Pancreas (tissue), 10 donors: ENCODE results near the gene SNTG2. TPM values are rescaled to one million over a fixed set of nuclear protein-coding genes. Genes with fewer than 3 reads are reported as not detected.

Source experiments
- ATAC-seq, 4 donors: fragments of 200-7000 bp; cut with Tn5 transposase; one replicate each; pipeline versions ENCODE4 v1.8.0 to v1.9.1; 2020; ENCODE audit warnings: mild to moderate bottlenecking in 4 of 4, moderate library complexity in 4 of 4
- DNase-seq, 6 donors: peaks; one replicate each; pipeline ENCODE4 v3.0.0-alpha.2; 2020
- FAIRE-seq: peaks from 2 replicates; lab custom pipeline; 2012; peaks lifted over from hg19 to GRCh38; lab: Jason Lieb, UNC
- H3K27ac ChIP-seq, 4 donors: fragments of 200-600 bp; sonication (generic); 1 replicate in 3 of 4; 2 replicates in 1 of 4; pipeline versions ENCODE4 v1.5.0 to v1.8.0; 2020
- H3K27me3 ChIP-seq, 4 donors: fragments of 200-600 bp; one replicate each; pipeline ENCODE4 v1.8.0; 2021
- H3K36me3 ChIP-seq, 3 donors: fragments of 200-600 bp; sonication (generic) in 1 of 3; one replicate each; pipeline versions ENCODE4 v1.5.0 to v1.8.0; 2020 to 2021
- H3K4me1 ChIP-seq, 3 donors: fragments of 200-600 bp; one replicate each; pipeline ENCODE4 v1.8.0; 2021
- H3K4me3 ChIP-seq, 4 donors: fragments of 200-600 bp; sonication (generic) in 2 of 4; one replicate each; pipeline versions ENCODE4 v1.5.0 to v1.8.0; 2020 to 2021
- H3K9me3 ChIP-seq, 4 donors: fragments of 200-600 bp; one replicate each; pipeline ENCODE4 v1.8.0; 2021
- CTCF ChIP-seq, 4 donors: fragments of 200-600 bp; sonication (generic) in 3 of 4; IDR thresholded peaks; one replicate each; pipeline versions ENCODE4 v1.5.0 to v1.8.0; 2021; ENCODE audit warnings: antibody characterized with exemption in 4 of 4
- WGBS, 2 donors: extraction: QIAGEN DNeasy Blood & Tissue Kit; methylation state at CpG; one replicate each; pipeline ENCODE4 v1.1.7; 2013; 5-methylcytosine and 5-hydroxymethylcytosine counted together
- intact Hi-C, 3 donors: fragments of 100-400 bp; cut with DNase I; formaldehyde crosslinking; loops; one replicate each; pipeline versions ENCODE4 v1.11.1 to v1.14.2; 2022
- polyA plus RNA-seq, 2 donors: library from polyadenylated mRNA; stranded (reverse); fragments of 200-250 nt; gene quantifications; one replicate each; pipeline ENCODE4 v1.2.3, GENCODE V29; 2013
- total RNA-seq, 6 donors: library from RNA; stranded (reverse); fragmentation: NEBNext Ultra II Directional in 4 of 6; extraction: Animal tissue kit (Norgen Biotek cat#: 25700) in 4 of 6; gene quantifications; one replicate each; pipeline versions ENCODE4 v1.2.1 to v1.2.4, GENCODE V29; 2021 to 2023
- donor health status: healthy with polysubstance abuse.
- donor health status: DM: no; HTN: no; CAD: no; lungs with moderate emphysema.
- donor health status: DM: no; HTN: no; CAD: no.
- donor health status: control.
- donor health status: control.
- donor health status: Bipolar disorder and iron deficiency.
- donor health status: DM: yes; HTN: yes; CAD: no.
- donor health status: DM: no; HTN: no; CAD: no.
- donor health status: DM: no; HTN: no; CAD: no.
- donor health status: DM: yes; HTN: yes; CAD: no.

Gene SNTG2
- total and polyA plus RNA-seq, 8 donors, result 1.4 to 19.2 (median 4.6) TPM

GRCh38 chr2:1020206-1020605, 69.6 kb downstream of the SNTG2 start:
- ATAC-seq (no peak), DNase-seq (no peak), FAIRE-seq (no peak)
- Histone ChIP-seq H3K9me3 (no peaks in the 10 kb centered on the region), H3K27ac (no peak overlapping the region), H3K4me3 (no peak overlapping the region), H3K36me3 (no peaks in the 10 kb centered on the region), H3K27me3 (no peaks in the 10 kb centered on the region), H3K4me1 (no peaks in the 10 kb centered on the region)
- intact Hi-C loops, result no loop called here
- 64 to 73% methylated on average over 3 of the region's 3 CpGs for WGBS, 2 donors
- TF ChIP-seq CTCF (IDR thresholded peaks at IDR 0.05), result no peak

GRCh38 chr2:1022178-1022577, 71.5 kb downstream of the SNTG2 start:
- no peak for DNase-seq
- intact Hi-C loops, result no loop called here
- WGBS, 2 donors, result 86 to 90% methylated on average over 17 of the region's 17 CpGs

GRCh38 chr2:1024981-1025380, 74.3 kb downstream of the SNTG2 start:
- ATAC-seq (no peak), FAIRE-seq (no peak), DNase-seq (no peak)
- WGBS, 2 donors, result 50 to 54% methylated on average over 4 of the region's 4 CpGs
- no peaks in the 10 kb centered on the region for H3K27me3 ChIP-seq
- no peaks in the 10 kb centered on the region for H3K9me3 ChIP-seq
- H3K4me1 ChIP-seq, result no peaks in the 10 kb centered on the region
- no peak overlapping the region for H3K4me3 ChIP-seq
- intact Hi-C loops, result no loop called here
- no peak overlapping the region for H3K27ac ChIP-seq
- H3K36me3 ChIP-seq, result no peaks in the 10 kb centered on the region
- no peak for TF ChIP-seq CTCF (IDR thresholded peaks at IDR 0.05)

More at GRCh38 chr2:1022178-1022577, 71.5 kb downstream of the SNTG2 start:
- ATAC-seq (no peak), FAIRE-seq (no peak)
- Histone ChIP-seq H3K27ac (no peak overlapping the region), H3K9me3 (no peaks in the 10 kb centered on the region), H3K4me1 (no peaks in the 10 kb centered on the region), H3K4me3 (no peak overlapping the region), H3K36me3 (no peaks in the 10 kb centered on the region), H3K27me3 (no peaks in the 10 kb centered on the region)
- TF ChIP-seq CTCF (IDR thresholded peaks at IDR 0.05), result no peak

GRCh38 chr2:1026141-1026540, 75.5 kb downstream of the SNTG2 start:
- DNase-seq (no peak), ATAC-seq (no peak), FAIRE-seq (no peak)
- Histone ChIP-seq H3K27me3 (no peaks in the 10 kb centered on the region), H3K27ac (no peak overlapping the region), H3K4me1 (no peaks in the 10 kb centered on the region), H3K36me3 (no peaks in the 10 kb centered on the region), H3K9me3 (no peaks in the 10 kb centered on the region), H3K4me3 (no peak overlapping the region)
- intact Hi-C loops, result no loop called here
- no peak for TF ChIP-seq CTCF (IDR thresholded peaks at IDR 0.05)
- 55 to 84% methylated on average over 4 of the region's 4 CpGs for WGBS, 2 donors

- intact Hi-C loops, result no loop called here
- Histone ChIP-seq H3K36me3 (no peaks in the 10 kb centered on the region), H3K4me3 (no peak overlapping the region), H3K9me3 (no peaks in the 10 kb centered on the region), H3K27ac (no peak overlapping the region), H3K27me3 (no peaks in the 10 kb centered on the region), H3K4me1 (no peaks in the 10 kb centered on the region)
- no peak for DNase-seq
- WGBS, 2 donors, result 80 to 82% methylated on average over 8 of the region's 8 CpGs
- TF ChIP-seq CTCF (IDR thresholded peaks at IDR 0.05), result no peak
- ATAC-seq, result no peak
- FAIRE-seq, result no peak
These were observed 78.2 kb downstream of the SNTG2 start for GRCh38 chr2:1028831-1029230.
